HG02870 (cell line): ENCODE measurements around the gene ARF1.
A peak's percentile ranks its signal among the peaks of the same experiment; 100 is the strongest.

Source experiments
- ATAC-seq: cut with Tn5 transposase; IDR thresholded peaks from one replicate; pipeline ENCODE4 v1.9.1; 2021; ENCODE audit warnings: mild to moderate bottlenecking, moderate library complexity; ENCODE audit not compliant: unreplicated experiment

ARF1 gene

DNA sequence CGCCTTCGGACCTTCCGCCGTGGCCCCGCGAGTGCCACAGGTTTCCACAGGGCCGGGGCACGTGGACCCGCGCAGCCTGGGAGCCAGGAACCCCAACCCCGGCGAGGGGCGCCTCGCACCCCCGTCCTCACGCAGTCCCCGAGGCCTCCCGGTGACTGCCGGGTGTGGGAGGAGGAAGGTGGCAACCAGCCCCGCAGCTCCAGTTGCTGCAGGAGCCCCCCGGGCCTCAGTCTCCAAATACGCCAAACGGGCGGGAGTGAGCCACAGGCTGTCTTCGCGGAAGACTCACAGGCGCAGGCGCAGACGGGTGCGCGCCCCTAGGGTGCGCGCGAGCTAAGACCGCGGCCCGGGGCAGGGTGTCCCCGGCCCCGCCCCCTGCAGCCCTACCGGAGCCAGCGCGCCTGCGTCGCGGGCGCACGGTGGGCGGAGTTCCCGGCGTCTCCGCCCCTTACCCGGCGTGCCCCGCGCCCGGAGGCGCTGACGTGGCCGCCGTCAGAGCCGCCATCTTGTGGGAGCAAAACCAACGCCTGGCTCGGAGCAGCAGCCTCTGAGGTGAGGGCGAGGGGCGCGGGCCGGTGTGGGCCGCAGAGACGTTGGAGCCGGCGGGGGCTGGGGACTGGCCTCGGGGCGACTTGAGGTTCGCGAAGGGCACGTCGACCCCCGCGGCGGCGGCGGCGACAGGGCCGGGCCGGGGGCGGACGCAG is at the start of gene ARF1:
TSS of gene ARF1 (plus strand) at position 495 of the 704 bp plus-strand sequence. CDS start 14,407 bp downstream, outside the sequence.
- peak; percentile 61 for ATAC-seq

DNA sequence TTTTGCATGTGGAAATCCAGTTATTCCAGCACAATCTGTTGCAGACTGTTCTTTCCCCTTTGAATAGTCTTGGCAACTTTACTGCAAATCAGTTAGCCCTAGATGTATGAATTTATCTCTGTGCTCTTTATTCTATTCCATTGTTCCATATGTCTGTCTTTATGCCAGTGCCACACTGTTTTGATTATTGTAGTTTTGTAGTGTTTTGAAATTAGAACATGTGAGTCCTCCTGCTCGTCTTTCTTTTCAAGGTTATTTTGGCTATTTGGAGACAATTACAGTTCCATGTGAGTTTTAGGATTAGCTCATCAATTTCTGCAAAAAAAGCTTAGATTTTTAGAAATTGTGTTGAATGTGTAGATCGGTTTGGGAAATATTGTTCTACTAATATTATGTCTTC is 49.1 kb upstream of the ARF1 start:
- no peak for ATAC-seq

GRCh38 chr1:228034954-228035837 is 47.3 kb upstream of the ARF1 start:
- no peak for ATAC-seq

- no peak for ATAC-seq
Measured at GRCh38 chr1:228035844-228036243, 46.7 kb upstream of the ARF1 start.

- ATAC-seq, result no peak
Measured at GRCh38 chr1:228036701-228037231, 45.7 kb upstream of the ARF1 start.

GRCh38 chr1:228037401-228038386 is 44.8 kb upstream of the ARF1 start:
- peak; percentile 66 for ATAC-seq

GRCh38 chr1:228038387-228039005 is 44.0 kb upstream of the ARF1 start:
- no peak for ATAC-seq

- ATAC-seq, result no peak
Measured at GRCh38 chr1:228039006-228039903, 43.3 kb upstream of the ARF1 start.

DNA sequence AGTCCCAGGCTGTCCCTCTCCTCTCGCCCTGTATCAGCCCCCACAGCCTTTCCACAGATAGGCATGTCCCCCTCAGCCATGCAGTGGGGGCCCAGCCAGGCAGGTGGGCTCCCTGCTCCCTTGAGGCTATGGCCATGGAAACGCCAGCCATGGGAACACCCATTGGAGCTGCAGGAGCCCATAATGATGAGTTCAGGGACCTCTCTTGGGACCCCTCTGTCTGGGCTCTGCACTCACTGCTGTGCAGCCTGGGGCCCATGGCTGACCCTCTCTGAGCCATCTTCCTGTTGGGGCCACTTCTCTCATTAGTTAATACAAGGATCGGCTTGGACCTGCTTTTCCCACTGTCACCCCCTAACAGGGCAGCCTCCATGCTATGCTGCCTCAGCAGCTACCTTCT is 42.5 kb upstream of the ARF1 start:
- no peak for ATAC-seq

DNA sequence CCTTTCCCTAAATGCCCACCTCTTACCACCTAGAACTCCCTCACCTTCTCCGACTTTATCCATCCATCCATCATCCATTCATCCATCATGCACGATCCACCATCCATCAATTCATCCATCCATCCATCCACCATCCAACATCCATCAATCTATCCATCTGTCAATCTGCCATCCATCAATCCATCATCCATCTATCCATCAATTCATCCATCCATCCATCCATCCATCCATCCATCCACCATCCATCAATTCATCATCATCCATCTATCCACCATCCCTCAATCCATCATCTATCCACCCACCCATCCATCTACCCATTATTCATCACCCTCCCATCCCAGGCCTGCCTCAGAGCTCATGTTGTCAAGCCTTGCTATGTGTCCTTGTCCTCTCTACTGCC is 41.2 kb upstream of the ARF1 start:
- no peak for ATAC-seq

GRCh38 chr1:228042508-228042907 is 40.0 kb upstream of the ARF1 start:
- no peak for ATAC-seq

DNA sequence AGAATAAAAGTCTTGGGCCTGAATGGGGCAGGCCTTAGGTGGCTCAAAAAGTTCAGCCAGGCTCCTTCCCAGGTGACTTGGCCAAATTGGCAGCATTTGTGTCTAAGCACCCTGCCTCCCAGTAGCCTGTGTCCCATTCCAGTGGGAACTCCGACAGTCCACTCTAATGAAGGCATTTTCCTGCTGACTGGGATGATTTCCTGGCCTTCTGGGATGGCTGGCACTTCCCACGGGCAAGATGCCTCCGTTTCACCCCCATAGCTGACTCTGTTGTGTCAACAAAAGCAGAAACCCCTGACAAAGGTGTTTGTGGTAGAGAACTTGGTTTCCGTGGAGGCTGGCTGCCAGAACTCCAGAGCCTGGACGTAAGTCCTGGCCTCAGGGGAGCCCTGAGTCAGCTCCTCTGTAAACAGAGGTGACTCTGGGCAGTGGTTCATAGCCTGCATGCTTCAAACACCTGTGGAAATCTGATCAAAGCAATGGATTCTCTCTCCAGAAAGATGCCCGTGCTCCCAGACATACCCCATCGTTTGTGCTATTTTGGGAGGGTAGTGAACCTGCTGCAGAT is 39.1 kb upstream of the ARF1 start:
- ATAC-seq, result no peak

DNA sequence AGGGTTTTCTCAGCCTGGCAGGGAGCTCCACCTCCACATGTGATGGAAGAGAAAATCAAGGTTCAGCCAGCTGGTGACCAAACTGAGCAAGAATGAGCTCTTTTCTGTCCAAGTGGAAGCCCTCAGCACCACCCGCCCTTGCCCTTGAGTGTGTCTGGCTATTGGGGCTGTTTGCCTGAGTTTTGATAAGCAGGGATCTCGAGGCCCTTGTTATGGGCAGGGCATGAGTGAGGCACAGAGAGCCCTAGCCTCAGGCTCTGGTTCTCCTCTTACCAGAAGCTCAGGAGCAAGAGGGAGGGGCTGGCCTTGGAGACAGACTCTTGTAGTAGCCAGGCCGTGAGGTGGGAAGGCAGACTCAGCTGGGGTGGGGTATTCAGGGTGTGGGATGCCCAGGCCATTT is 37.5 kb upstream of the ARF1 start:
- no peak for ATAC-seq

DNA sequence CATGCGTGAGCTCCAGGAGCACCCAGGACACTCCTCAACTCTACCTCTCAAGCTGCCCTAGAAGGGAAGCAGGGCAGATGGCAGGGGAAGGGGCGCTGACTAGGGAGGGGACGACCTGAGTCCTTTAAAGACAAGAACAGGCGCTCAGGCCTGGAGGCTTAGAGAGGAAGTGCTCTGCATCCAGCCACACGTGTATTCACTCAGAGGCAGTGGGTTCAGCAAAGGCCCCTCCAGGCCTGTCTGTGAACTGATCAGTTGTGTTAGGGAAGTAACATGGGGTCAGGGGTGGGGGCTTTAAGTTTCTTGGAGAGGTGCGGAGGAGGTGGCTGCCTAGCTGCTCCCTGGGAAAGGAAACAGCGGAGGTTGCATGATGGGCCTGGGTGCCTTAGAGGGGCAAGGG is 37.1 kb upstream of the ARF1 start:
- no peak for ATAC-seq

DNA sequence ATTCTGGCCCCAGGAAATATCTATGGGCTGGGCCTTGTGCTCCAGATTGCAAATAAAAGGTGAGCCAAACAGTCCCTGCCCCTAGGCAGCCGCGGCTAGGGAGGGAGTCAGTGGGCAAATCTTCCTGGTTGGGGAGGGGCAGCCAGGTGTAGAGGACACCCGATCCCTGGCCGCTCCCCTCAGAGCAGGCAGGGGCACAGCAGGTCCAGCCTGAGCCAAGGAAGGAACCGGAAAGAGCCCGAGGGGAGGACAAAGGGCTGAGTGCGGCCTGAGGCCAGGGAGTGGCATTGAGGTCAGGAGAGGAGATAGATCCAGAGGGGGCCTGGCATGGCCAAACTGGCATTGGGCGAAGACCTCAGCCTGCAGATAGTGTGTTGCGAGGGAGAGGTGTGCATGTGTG is 36.6 kb upstream of the ARF1 start:
- ATAC-seq, result no peak

DNA sequence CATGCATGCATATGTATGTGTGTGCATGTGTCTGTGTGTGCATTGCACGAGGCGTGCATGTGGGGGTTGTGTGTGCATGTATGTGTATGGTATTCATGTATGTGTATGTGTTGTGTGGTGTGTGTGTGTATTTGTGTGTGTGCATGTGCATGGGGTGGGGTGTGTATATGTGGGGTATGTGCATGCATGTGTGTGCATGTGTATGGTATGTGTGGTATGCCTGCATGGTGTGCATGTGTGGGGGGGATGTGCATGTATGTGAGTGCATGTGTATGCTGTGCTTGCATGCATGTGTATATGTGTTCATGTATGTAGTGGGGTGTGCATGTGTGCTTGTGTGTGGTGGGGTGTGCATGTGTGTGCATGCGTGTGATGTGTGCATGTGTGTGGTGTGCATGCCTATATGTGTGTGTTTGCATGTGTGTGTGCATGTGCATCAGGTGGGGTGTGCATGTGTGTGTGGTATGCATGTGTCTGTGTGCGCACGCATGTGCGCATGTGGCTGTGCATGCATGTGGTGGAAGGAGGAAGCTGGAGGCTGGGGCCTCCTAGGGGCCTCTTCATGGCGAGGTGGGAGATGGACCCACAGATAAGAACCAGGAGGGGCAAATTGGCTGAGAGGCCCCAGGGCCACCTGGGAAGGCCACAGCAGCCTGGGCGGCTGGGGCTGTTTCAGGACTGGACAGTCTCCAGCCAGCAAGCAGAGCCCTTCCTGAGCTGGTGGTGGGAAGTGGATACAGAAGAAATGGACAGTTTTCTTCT is 35.9 kb upstream of the ARF1 start:
- no peak for ATAC-seq

DNA sequence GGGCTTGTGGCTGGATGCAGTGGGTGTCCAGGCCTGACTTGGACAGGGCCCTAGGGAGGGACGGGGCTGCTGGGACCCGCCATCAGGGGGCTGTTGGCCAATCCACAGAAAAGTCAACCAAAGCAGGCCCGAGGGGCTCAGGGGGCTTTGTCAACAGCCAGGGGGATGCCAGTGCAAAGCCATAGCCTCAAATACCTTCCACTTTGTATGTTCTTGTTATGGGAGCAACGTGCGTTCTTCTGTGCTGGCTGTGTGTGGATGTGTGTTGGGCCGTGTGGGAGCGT is 35.4 kb upstream of the ARF1 start:
- no peak for ATAC-seq

GRCh38 chr1:228048120-228048519 is 34.4 kb upstream of the ARF1 start:
- no peak for ATAC-seq
